Endometrium (tissue), 2 donors: ENCODE data around the gene MGAT3.
"Not testable (repeated sequence)": the region's sequence is repeated elsewhere in the genome, so short reads cannot be mapped to it uniquely, and the experiment has no call there.

ENCODE experiments used
- FAIRE-seq: peaks from 2 replicates; lab custom pipeline; 2012; peaks lifted over from hg19 to GRCh38; lab: Jason Lieb, UNC
- donor health status: control.
- donor health status: control.

MGAT3 gene

GRCh38 chr22:39456522-39457197 lies at the start of gene MGAT3:
Gene MGAT3, plus strand, starts transcription at chr22:39457012. Its CDS starts 30,336 bp downstream, at chr22:39487348.
- no peak for FAIRE-seq

DNA sequence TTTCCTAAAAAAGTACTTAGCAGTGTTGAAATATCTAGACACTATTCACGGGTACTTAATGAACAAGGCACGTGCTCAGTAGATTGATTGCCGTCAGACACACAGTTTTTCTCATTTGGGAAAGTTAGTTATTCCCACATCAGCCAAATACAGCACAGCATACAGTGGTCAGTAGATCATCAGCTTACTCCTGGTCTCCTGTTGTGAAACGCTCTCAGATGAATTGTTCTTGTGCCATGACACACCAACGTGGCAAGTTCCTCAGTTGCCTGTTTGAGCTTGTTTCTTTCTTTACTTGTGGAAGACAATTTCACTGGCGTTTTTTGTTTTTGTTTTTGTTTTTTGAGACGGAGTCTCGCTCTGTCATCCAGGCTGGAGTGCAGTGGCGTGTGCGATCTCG lies 48.6 kb upstream of the MGAT3 start:
- FAIRE-seq = no peak

GRCh38 chr22:39408807-39409206 lies 48.0 kb upstream of the MGAT3 start:
- FAIRE-seq = no peak

DNA sequence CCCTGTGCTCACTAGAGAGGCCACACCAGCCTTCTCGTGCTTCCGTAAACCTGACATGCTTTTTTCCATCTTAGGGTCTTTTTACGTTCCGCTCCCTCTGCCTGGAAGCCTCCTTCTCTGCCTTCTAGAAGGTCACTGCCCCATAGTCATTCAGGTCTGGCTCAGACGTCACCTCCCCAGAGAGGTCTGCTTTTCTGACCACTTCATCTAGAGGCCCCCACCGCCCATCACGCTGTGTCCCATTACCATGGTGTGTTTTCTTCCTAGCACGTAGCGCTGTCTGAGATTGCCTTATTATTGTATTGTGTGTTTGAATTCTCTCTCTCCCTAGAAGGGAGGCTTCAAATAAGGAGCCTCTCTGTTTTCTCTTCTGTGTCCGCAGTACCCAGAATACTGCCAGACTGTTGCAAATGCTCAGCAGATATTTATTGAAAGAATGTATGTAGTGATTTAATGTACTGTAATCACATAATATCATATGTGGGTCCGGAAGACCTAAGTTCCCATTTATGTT lies 47.2 kb upstream of the MGAT3 start:
- no peak for FAIRE-seq

DNA sequence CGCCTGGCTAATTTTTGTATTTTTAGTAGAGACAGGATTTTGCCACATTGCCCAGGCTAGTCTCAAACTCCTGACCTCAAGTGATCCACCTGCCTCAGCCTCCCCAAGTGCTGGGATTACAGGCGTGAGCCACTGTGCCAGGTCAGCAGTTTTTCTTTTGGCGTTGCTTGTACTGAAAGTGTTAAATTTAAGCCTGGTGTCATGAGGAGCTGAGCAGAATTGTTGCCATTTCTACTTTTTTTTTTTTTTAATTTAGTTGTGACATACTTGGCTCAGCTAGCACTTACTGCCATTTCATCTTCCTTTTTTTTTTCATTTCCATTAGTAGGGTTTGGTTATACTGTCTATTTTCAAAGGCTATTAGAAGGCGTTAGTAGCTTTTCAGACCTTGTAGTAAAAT lies 46.5 kb upstream of the MGAT3 start:
- no peak for FAIRE-seq

DNA sequence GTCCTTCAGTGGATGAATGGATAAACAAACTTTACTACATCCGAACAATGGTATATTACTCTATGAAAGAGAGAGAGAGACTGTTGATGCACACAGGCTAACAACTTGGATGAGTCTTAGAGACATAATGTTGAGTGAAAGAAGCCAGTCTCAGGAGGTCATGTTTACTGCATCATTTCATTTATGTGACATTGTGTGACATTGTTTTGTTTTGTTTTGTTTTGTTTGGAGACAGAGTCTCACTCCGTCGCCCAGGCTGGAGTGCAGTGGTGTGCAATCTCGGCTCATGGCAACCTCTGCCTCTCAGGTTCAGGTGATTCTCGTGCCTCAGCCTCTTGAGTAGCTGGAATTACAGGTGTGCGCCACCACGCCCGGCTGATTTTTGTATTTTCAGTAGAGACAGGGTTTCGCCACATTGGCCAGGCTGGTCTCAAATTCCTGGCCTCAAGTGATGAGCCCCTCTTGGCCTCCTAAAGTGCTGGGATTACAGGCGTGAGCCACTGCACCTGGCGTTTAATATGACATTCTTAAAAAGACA lies 44.9 kb upstream of the MGAT3 start:
- not testable (repeated sequence) for FAIRE-seq

DNA sequence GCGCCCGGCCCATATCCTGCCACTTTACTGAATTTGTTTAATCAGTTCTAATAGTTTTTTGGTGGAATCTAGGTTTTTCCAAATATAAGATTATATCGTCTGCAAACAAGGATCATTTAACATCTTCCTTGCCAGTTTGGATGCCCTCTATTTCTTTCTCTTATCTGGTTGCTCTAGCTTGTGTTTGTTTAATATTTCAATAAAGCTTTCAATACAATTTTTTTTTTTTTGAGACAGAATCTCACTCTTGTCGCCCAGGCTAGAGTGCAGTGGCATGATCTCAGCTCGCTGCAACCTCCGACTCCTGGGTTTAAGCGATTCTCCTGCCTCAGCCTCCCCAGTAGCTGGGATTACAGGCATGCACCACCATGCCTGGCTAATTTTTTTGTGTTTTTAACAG lies 43.6 kb upstream of the MGAT3 start:
- FAIRE-seq = not testable (repeated sequence)

DNA sequence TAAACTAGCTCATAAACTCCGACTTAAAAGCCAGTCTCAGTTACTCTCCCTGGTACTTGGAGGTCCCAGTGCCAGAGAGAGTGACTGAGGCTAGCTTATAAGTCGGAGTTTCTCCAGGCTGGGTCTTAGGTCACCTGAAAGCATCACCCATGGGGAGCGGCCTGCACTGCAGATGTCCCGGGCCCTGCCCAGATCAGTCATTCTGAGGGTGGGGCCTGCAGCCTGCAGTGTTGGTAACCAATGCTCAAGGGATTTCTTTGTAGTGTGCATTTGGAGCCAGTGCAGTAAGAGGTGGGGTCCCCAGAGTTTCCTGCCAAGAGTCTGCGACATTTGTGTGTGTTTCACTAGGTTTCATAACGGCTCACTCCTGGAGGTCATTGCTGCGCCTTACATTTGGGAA lies 42.4 kb upstream of the MGAT3 start:
- FAIRE-seq = no peak

DNA sequence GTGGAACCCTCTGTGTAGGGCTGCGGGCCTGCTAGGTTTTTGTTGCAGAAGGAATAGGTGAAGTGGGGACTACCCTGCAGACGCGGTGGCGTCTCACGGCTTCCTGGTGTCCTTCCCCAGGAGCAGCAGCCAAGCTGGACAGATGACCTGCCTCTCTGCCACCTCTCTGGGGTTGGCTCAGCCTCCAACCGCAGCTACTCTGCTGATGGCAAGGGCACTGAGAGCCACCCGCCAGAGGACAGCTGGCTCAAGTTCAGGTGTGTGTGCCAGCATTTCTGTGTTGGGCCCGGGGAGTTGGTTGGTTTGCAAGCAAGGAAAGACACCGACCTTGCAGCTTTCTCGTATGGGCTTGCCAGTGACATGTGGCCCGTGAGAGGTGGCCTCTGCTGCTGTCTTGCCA lies 41.9 kb upstream of the MGAT3 start:
- FAIRE-seq = no peak

GRCh38 chr22:39415506-39415905 lies 41.3 kb upstream of the MGAT3 start:
- no peak for FAIRE-seq

DNA sequence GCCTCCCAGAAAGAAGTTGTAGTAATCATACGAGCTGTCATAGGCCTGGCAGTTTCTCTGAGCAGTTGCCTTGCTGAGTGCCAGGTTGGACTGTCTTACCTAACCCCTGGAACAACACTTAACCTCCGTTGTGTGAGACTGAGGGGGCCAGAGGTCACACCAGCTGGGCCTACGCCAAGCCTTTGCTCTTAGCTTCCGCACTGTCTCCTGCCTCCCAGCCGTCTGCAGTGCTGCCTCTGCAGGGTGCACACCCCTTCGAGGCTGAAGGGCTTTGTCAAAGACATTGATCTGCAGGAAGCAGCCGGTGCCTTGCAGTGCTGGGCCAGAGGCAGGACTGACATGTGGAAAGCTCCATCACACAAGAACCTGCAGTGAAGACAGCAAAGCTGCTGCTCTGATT lies 40.5 kb upstream of the MGAT3 start:
- no peak for FAIRE-seq

DNA sequence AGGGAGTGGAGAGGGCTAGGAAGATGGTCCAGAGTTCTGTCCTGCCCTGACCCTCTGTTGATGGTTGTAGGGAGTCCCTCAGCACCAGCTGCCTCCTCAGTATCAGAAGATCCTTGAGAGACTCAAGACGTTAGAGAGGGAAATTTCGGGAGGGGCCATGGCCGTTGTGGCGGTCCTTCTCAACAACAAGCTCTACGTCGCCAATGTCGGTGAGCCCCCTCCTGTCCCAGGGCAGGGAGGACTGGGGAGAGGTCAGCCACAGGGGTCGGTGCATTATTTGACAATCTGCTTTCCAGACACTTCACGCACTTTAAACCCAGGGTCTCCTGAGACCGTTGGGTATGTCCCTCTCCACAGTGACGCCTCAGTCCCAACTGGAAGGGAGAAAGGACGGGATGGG lies 39.2 kb upstream of the MGAT3 start:
- FAIRE-seq = no peak

DNA sequence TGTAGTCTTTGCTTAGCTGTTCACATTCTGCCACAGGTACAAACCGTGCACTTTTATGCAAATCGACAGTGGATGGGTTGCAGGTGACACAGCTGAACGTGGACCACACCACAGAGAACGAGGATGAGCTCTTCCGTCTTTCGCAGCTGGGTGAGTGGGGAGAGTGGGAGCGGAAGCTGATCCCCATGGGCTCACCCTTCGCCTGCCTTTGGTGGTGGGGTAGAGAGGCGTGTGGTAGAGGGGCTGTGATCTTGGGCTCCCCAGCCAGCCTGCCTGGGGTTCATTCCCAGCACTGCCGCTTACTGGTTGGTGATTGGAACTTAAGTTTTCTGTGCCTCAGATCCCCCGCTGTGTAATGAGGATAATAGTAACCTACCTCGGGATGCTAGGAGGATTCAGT lies 38.1 kb upstream of the MGAT3 start:
- FAIRE-seq = no peak

GRCh38 chr22:39419096-39419495 lies 37.7 kb upstream of the MGAT3 start:
- FAIRE-seq = no peak

DNA sequence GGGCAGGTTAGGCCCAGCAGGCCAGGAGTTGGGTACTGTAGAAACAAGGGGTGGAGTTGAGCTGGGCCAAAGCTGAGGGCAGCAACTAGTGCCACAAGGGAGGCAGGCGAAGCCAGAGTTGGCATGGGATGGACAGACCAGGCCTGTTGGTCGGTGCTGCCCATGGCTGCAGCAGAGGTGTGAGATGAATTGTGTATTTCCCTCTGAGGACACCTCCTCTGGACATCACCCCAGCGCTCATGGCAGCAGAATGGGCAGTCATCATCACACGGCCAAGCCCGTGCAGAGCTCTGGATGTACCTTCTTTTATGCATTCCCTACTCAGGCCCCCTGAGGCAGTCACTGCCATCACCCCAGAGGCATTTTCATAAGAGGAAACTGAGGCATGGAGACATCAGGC lies 36.9 kb upstream of the MGAT3 start:
- no peak for FAIRE-seq

DNA sequence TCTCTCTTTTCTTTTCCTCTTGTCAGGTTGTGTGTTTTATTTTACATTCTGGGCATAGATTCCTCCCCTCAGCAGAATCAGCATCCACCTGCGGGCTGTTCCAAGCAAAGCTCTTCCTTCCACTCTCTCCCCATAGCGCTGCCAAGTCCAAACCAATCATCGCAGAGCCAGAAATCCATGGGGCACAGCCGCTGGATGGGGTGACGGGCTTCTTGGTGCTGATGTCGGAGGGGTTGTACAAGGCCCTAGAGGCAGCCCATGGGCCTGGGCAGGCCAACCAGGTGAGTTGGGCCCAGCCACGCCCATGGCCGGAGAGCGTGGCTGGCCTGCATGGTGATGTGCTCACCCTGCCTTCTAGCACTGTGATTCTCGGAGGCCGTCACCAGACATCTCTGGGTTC lies 35.1 kb upstream of the MGAT3 start:
- FAIRE-seq = no peak

DNA sequence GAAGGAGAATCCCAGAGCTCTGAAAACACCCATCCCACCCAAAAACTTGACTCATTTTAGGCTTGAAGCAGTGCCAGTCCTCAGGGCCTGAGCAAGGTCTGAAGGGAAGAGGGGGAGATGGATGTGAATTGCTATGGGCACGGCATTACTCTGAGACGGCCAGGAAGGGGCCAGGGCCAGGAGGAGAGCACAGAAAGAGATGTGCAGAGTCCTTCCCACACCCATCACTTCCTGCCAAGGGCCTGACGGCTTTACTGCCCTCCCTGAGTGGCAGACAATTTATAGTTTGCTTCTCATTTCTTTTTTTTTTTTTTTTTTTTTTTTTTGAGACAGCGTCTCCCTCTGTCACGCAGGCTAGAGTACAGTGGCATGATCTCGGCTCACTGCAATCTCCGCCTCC lies 34.7 kb upstream of the MGAT3 start:
- no peak for FAIRE-seq

DNA sequence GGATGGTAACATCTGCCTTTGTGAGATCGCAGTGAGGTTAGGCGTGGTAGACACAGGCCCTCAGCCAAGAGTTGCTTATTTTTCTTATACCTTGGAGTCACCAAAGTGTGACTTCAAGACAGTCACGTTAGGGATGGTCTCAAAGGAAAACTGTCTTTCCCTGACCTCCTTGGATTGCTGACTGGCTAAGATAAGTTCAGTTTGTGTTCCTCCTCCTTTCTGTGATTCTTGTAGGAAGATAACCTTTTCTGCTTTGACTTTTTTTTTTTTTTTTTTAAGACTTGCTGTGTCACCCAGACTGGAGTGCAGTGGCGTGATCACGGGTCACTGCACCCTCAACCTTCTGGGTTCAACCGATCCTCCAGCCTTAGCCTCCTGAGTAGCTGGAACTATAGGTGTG lies 34.1 kb upstream of the MGAT3 start:
- FAIRE-seq = no peak

GRCh38 chr22:39423976-39424375 lies 32.8 kb upstream of the MGAT3 start:
- FAIRE-seq = no peak

DNA sequence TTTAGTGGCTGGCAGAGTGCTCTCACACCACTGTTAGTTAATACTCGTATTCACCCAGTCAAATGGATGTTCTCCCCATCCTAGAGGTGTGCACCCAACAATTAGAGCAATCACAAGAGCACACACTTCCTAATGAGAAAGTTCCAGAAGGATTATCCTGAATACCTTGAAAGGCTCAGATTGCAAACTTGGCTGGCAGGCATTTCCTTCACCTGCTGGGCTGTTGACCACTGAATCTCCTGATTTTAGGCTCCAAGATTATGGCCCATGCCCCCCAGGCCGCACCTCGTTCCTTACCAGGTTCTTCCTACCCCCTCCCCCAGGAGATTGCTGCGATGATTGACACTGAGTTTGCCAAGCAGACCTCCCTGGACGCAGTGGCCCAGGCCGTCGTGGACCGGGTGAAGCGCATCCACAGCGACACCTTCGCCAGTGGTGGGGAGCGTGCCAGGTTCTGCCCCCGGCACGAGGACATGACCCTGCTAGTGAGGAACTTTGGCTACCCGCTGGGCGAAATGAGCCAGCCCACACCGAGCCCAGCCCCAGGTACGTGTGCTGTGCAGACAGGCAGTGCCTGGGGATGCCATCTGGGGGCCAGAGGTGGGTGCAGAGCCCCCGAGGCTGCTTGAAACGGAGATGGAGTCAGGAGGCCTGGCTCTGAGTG lies 30.3 kb upstream of the MGAT3 start:
- FAIRE-seq = no peak

DNA sequence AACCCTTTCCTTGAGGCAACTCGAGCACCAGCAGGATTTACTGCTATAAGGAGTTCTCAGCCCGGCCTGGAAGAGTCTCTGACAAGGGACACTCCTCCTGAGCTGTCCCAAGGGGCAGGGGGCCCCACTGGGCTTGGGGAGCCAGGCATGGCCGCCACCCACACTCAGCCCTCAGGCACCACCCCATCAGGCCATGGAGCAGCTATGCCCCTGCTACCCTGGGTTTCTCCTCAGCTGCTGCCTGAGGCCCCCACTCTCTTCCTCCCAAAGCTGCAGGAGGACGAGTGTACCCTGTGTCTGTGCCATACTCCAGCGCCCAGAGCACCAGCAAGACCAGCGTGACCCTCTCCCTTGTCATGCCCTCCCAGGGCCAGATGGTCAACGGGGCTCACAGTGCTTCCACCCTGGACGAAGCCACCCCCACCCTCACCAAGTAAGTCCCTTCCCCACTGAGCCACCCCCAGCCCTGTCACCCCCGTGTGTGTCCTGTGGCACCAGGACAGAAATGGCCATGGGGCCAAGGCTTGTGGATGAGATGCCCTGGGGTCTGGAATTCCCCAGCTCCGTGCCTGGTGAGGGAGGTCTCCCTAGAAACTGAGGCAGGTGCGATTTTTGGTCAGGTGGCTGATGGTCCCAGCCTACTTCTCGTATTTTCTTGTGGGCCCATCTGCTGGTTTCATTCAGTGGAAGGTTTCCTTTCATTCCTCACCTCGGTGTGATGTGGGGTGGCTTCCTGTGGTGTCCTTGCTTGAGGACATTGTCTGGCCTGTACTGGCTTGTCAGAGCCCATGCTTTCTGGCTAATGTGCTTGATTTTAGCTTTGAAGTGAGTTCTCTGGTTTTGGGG lies 28.8 kb upstream of the MGAT3 start:
- no peak for FAIRE-seq

- no peak for FAIRE-seq
Measured at GRCh38 chr22:39428597-39429071, 28.2 kb upstream of the MGAT3 start.

GRCh38 chr22:39429186-39429585 lies 27.6 kb upstream of the MGAT3 start:
- no peak for FAIRE-seq
